ENCODE data around the gene SRP9.

DNA sequence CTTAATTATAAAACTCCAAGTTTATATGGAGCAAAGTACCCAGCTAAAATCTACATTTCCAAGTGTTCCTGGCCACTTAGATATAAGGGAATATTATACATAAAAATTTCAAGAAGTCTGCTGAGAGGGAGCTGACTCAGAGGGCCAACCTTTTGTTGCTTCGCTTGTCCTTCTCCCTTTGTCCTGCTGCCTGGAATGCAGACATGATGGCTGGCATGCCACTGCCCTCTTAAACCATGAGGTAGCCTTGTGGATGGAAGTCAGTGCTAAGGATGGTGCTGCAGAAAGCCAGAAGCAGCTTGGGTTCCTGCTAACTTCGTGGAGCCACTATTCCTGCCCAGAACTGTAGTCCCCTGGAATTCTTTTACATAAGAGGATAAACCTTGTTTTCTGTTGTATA is 38.9 kb upstream of the SRP9 start:
- TF ChIP-seq POLR2AphosphoS5 (IDR thresholded peaks at IDR 0.05; ENCODE audit: low read depth) (no peak), EZH2 (IDR thresholded peaks at IDR 0.05; ENCODE audit: low read depth, unreplicated experiment) (no peak), ZNF331 (CRISPR knock-in tag; IDR thresholded peaks at IDR 0.05; ENCODE audit: low read depth) (no peak), NANOG (IDR thresholded peaks at IDR 0.05; ENCODE audit: borderline replicate concordance) (no peak), CREB1 (CRISPR knock-in tag; IDR thresholded peaks at IDR 0.05; ENCODE audit: low read depth) (no peak)
- TF ChIP-seq, protein P1, sequence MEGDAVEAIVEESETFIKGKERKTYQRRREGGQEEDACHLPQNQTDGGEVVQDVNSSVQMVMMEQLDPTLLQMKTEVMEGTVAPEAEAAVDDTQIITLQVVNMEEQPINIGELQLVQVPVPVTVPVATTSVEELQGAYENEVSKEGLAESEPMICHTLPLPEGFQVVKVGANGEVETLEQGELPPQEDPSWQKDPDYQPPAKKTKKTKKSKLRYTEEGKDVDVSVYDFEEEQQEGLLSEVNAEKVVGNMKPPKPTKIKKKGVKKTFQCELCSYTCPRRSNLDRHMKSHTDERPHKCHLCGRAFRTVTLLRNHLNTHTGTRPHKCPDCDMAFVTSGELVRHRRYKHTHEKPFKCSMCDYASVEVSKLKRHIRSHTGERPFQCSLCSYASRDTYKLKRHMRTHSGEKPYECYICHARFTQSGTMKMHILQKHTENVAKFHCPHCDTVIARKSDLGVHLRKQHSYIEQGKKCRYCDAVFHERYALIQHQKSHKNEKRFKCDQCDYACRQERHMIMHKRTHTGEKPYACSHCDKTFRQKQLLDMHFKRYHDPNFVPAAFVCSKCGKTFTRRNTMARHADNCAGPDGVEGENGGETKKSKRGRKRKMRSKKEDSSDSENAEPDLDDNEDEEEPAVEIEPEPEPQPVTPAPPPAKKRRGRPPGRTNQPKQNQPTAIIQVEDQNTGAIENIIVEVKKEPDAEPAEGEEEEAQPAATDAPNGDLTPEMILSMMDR (conservative IDR thresholded peaks at IDR 0.05; ENCODE audit: low read depth in 2 of 2) = no peak
- TF ChIP-seq, protein P2, sequence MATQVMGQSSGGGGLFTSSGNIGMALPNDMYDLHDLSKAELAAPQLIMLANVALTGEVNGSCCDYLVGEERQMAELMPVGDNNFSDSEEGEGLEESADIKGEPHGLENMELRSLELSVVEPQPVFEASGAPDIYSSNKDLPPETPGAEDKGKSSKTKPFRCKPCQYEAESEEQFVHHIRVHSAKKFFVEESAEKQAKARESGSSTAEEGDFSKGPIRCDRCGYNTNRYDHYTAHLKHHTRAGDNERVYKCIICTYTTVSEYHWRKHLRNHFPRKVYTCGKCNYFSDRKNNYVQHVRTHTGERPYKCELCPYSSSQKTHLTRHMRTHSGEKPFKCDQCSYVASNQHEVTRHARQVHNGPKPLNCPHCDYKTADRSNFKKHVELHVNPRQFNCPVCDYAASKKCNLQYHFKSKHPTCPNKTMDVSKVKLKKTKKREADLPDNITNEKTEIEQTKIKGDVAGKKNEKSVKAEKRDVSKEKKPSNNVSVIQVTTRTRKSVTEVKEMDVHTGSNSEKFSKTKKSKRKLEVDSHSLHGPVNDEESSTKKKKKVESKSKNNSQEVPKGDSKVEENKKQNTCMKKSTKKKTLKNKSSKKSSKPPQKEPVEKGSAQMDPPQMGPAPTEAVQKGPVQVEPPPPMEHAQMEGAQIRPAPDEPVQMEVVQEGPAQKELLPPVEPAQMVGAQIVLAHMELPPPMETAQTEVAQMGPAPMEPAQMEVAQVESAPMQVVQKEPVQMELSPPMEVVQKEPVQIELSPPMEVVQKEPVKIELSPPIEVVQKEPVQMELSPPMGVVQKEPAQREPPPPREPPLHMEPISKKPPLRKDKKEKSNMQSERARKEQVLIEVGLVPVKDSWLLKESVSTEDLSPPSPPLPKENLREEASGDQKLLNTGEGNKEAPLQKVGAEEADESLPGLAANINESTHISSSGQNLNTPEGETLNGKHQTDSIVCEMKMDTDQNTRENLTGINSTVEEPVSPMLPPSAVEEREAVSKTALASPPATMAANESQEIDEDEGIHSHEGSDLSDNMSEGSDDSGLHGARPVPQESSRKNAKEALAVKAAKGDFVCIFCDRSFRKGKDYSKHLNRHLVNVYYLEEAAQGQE (IDR thresholded peaks at IDR 0.05; ENCODE audit: unreplicated experiment) = no peak

All from GM23338 (cell line).